ENCODE data around the gene WNK2. TPM values are rescaled to one million over a fixed set of nuclear protein-coding genes. Genes with fewer than 3 reads are reported as not detected.
A peak's percentile ranks its signal among the peaks of the same experiment; 100 is the strongest.
"Not testable (repeated sequence)": the region's sequence is repeated elsewhere in the genome, so short reads cannot be mapped to it uniquely, and the experiment has no call there.

WNK2 gene
- total RNA-seq, 2 donors from 2014 or later, result not detected

DNA sequence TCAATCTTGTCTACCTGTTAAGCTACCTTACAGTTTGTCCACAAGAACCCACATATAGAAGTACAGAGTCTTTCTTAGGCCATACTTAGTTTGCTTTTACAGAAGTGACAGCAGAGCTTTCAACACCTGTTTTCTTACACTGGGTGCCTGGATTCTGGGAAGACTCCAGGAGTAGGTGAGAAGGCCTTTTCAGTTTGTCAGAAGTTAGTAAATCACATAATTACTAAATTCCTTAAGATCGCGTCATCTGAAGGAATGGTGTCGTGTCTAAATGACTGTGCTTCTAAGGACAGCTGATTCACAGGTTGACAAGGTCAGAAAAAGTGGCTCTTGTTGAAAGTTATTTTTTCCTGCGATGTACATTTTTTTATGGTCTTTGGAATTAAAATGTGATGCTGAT is 170.5 kb downstream of the WNK2 start:
- Mint-ChIP-seq H3K27me3 (peaks cover 10 to 17% of the 10 kb centered on the region in 2 donors), H3K4me3 (no peak overlapping the region), H3K27ac (no peak overlapping the region), H3K9me3 (no peaks in the 10 kb centered on the region), H3K36me3 (no peaks in the 10 kb centered on the region), H3K4me1 (ENCODE audit: low read depth in 2 of 2) (no peaks in the 10 kb centered on the region)
- DNase-seq (ENCODE audit: low spot score), result no peak
- ATAC-seq, result no peak

- Mint-ChIP-seq H3K9me3 (no peaks in the 10 kb centered on the region), H3K27me3 (peaks cover 4 to 12% of the 10 kb centered on the region in 2 donors), H3K4me1 (ENCODE audit: low read depth in 2 of 2) (no peaks in the 10 kb centered on the region), H3K36me3 (no peaks in the 10 kb centered on the region), H3K27ac (no peak overlapping the region), H3K4me3 (no peak overlapping the region)
- no peak for DNase-seq (ENCODE audit: low spot score)
- no peak for ATAC-seq
These were observed 171.9 kb downstream of the WNK2 start for GRCh38 chr9:93355827-93356226.

- Mint-ChIP-seq H3K27me3 (peaks cover 0 to 10% of the 10 kb centered on the region in 2 donors), H3K4me3 (no peak overlapping the region), H3K36me3 (peaks cover 9% of the 10 kb centered on the region), H3K27ac (no peak overlapping the region), H3K4me1 (ENCODE audit: low read depth in 2 of 2) (no peaks in the 10 kb centered on the region), H3K9me3 (no peaks in the 10 kb centered on the region)
- ATAC-seq (peak in 1 of 2 donors; percentile 38), DNase-seq (ENCODE audit: low spot score) (no peak)
These were observed 173.7 kb downstream of the WNK2 start for GRCh38 chr9:93357649-93358048.

DNA sequence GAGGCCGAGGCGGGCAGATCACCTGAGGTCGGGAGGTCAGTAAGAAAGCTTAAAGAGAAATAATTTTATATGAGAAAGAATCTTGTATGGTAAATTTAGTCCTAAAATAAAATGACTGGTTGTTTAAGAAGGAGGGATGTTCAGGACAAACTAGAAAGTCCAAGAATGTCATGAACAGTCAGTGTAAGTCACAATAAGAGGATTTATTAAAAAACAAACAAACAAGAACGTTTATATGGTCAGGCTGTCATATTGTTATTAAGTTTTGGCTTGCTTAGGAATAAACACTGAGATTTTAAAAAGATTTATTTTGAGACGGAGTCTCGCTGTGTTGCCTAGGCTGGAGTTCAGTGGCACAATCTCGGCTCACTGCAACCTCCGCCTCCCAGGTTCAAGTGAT is 176.0 kb downstream of the WNK2 start:
- H3K27me3 Mint-ChIP-seq, result peaks cover 14 to 15% of the 10 kb centered on the region in 2 donors
- H3K27ac Mint-ChIP-seq; DNase-seq (ENCODE audit: low spot score); H3K4me1 Mint-ChIP-seq (ENCODE audit: low read depth in 2 of 2); H3K4me3 Mint-ChIP-seq; H3K9me3 Mint-ChIP-seq; ATAC-seq: not testable (repeated sequence)
- H3K36me3 Mint-ChIP-seq, result peaks cover 13% of the 10 kb centered on the region

- Mint-ChIP-seq H3K27ac (no peak overlapping the region), H3K9me3 (no peaks in the 10 kb centered on the region)
These were observed 178.1 kb downstream of the WNK2 start for GRCh38 chr9:93361995-93362394.

GRCh38 chr9:93364734-93365426 is 180.9 kb downstream of the WNK2 start:
- H3K9me3 Mint-ChIP-seq, result no peaks in the 10 kb centered on the region
- ATAC-seq (no peak), DNase-seq (ENCODE audit: low spot score) (no peak)
- H3K27me3 Mint-ChIP-seq, result peaks cover 22 to 24% of the 10 kb centered on the region in 2 donors
- no peak overlapping the region for H3K4me3 Mint-ChIP-seq
- no peaks in the 10 kb centered on the region for H3K4me1 Mint-ChIP-seq (ENCODE audit: low read depth in 2 of 2)
- peaks cover 13% of the 10 kb centered on the region for H3K36me3 Mint-ChIP-seq
- no peak overlapping the region for H3K27ac Mint-ChIP-seq

More at GRCh38 chr9:93361995-93362394, 178.1 kb downstream of the WNK2 start:
- ATAC-seq (no peak), DNase-seq (ENCODE audit: low spot score) (no peak)
- H3K27me3 Mint-ChIP-seq, result peaks cover 16 to 17% of the 10 kb centered on the region in 2 donors
- H3K36me3 Mint-ChIP-seq, result peaks cover 13% of the 10 kb centered on the region
- no peak overlapping the region for H3K4me3 Mint-ChIP-seq
- H3K4me1 Mint-ChIP-seq (ENCODE audit: low read depth in 2 of 2), result no peaks in the 10 kb centered on the region

GRCh38 chr9:93365427-93366118 is 181.6 kb downstream of the WNK2 start:
- ATAC-seq (no peak), DNase-seq (ENCODE audit: low spot score) (no peak)
- Mint-ChIP-seq H3K9me3 (no peaks in the 10 kb centered on the region), H3K27ac (no peak overlapping the region), H3K27me3 (peaks cover 29 to 30% of the 10 kb centered on the region in 2 donors), H3K4me3 (no peak overlapping the region), H3K4me1 (ENCODE audit: low read depth in 2 of 2) (no peaks in the 10 kb centered on the region), H3K36me3 (peaks cover 13% of the 10 kb centered on the region)

GRCh38 chr9:93366119-93366447 is 182.1 kb downstream of the WNK2 start:
- H3K4me1 Mint-ChIP-seq (ENCODE audit: low read depth in 2 of 2), result no peaks in the 10 kb centered on the region
- H3K36me3 Mint-ChIP-seq, result peaks cover 13% of the 10 kb centered on the region
- no peaks in the 10 kb centered on the region for H3K9me3 Mint-ChIP-seq
- H3K4me3 Mint-ChIP-seq, result no peak overlapping the region
- no peak for DNase-seq (ENCODE audit: low spot score)
- H3K27ac Mint-ChIP-seq, result no peak overlapping the region
- ATAC-seq, result no peak
- H3K27me3 Mint-ChIP-seq, result peaks cover 34 to 35% of the 10 kb centered on the region in 2 donors

DNA sequence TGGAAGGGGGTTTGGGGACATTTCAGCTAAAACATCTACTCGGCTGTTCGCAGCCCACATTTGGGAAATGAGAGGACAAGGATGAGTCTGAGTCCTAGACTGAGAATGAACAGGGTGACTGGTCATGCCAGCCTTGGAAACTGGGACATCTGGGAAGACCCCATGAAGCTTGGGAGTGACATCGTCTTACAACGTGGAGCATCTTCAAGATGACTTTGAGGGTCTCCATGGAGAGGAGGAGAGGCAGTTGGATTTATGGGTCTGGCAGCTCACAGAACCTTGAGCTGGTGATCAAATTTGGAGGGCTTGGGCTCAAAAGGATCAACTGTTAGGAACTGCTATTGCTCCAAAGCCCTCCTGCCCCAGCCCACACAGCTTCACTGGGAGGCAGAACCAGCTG is 182.5 kb downstream of the WNK2 start:
- not testable (repeated sequence) for H3K4me3 Mint-ChIP-seq; DNase-seq (ENCODE audit: low spot score); H3K27ac Mint-ChIP-seq; H3K9me3 Mint-ChIP-seq; H3K4me1 Mint-ChIP-seq (ENCODE audit: low read depth in 2 of 2); ATAC-seq
- Mint-ChIP-seq H3K27me3 (peaks cover 36 to 39% of the 10 kb centered on the region in 2 donors), H3K36me3 (peaks cover 13% of the 10 kb centered on the region)

DNA sequence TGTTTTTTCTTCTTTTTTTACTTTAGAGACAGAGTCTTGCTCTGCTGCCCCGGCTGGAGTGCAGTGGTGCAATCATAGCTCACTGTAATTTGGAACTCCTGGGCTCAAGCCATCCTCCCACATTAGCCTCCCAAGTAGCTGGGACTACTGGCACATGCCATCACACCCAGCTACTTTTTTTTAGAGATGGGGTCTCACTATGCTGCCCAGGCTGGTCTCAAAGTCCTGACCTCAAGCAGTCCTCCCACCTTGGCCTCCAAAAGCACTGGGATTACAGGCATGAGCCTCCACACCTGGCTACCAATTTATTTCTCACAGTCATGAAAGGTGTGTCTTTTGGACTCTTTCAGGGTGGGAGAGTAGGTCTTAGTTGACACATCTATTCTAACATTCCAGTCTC is 184.5 kb downstream of the WNK2 start:
- DNase-seq (ENCODE audit: low spot score) (no peak), ATAC-seq (no peak)
- Mint-ChIP-seq H3K27me3 (peaks cover 47 to 55% of the 10 kb centered on the region in 2 donors), H3K27ac (no peak overlapping the region), H3K36me3 (peaks cover 4% of the 10 kb centered on the region), H3K4me3 (no peak overlapping the region), H3K9me3 (no peaks in the 10 kb centered on the region), H3K4me1 (ENCODE audit: low read depth in 2 of 2) (no peaks in the 10 kb centered on the region)

- no peaks in the 10 kb centered on the region for H3K9me3 Mint-ChIP-seq
- ATAC-seq, result no peak
- peaks cover 39 to 46% of the 10 kb centered on the region in 2 donors for H3K27me3 Mint-ChIP-seq
- no peak overlapping the region for H3K4me3 Mint-ChIP-seq
- no peak for DNase-seq (ENCODE audit: low spot score)
- H3K4me1 Mint-ChIP-seq (ENCODE audit: low read depth in 2 of 2), result no peaks in the 10 kb centered on the region
- H3K36me3 Mint-ChIP-seq, result no peaks in the 10 kb centered on the region
- H3K27ac Mint-ChIP-seq, result no peak overlapping the region
These were observed 185.7 kb downstream of the WNK2 start for GRCh38 chr9:93369686-93370085.

Other genes starting within 250 kb of the WNK2 start
- gene FGD3, start 236.6 kb upstream of the WNK2 start, total RNA-seq, result 10 to 100 TPM; 42.0 to 43.3 TPM
- 1 to 10 TPM in 1 of 2 donors, under 1 TPM in 1; 0.67 to 3.3 TPM for gene SUSD3, start 125.4 kb upstream of the WNK2 start, total RNA-seq
- 10 to 100 TPM; 21.7 to 23.4 TPM for gene CARD19, start 87.9 kb upstream of the WNK2 start, total RNA-seq
- 10 to 100 TPM; 20.1 to 21.9 TPM for gene NINJ1, start 49.9 kb upstream of the WNK2 start, total RNA-seq